Left ventricle myocardium inferior (tissue), 1 donor: ENCODE results near the gene EDIL3. TPM values are rescaled to one million over a fixed set of nuclear protein-coding genes. Genes with fewer than 3 reads are reported as not detected.
"Not testable (repeated sequence)": the region's sequence is repeated elsewhere in the genome, so short reads cannot be mapped to it uniquely, and the experiment has no call there.

Source experiments
- DNase-seq: peaks from one replicate; pipeline ENCODE4 v3.0.0-alpha.2; 2020
- H3K27ac ChIP-seq: fragments of 200-600 bp; replicated peaks from 2 replicates; pipeline ENCODE4 v1.8.0; 2021
- H3K27me3 ChIP-seq: fragments of 200-600 bp; 2 replicates; pipeline ENCODE4 v1.8.0; 2021; ENCODE audit warnings: low read depth
- H3K36me3 ChIP-seq: fragments of 200-600 bp; 2 replicates; pipeline ENCODE4 v1.8.0; 2021
- H3K4me1 ChIP-seq: fragments of 200-600 bp; 2 replicates; pipeline ENCODE4 v1.8.0; 2021
- H3K4me3 ChIP-seq: fragments of 200-600 bp; 2 replicates; pipeline ENCODE4 v1.8.0; 2021; ENCODE audit warnings: mild to moderate bottlenecking, moderate library complexity
- H3K9me3 ChIP-seq: fragments of 200-600 bp; replicated peaks from 2 replicates; pipeline ENCODE4 v1.8.0; 2021
- intact Hi-C: fragments of 100-400 bp; cut with micrococcal nuclease; formaldehyde crosslinking; loops from one replicate; pipeline ENCODE4 v1.11.0; 2022
- total RNA-seq: library from RNA; stranded (reverse); fragmentation: NEBNext Ultra II Directional; extraction: Animal tissue kit (Norgen Biotek cat#: 25700); gene quantifications from one replicate; pipeline ENCODE4 v1.2.1, GENCODE V29; 2021
- TF ChIP-seq, protein P1 (sequence below): fragments of 200-600 bp; IDR thresholded peaks from 2 replicates; pipeline ENCODE4 v1.8.0; 2021; ENCODE audit warnings: antibody characterized with exemption, mild to moderate bottlenecking, borderline replicate concordance
- donor health status: DM: no; HTN: yes; CAD: no; lungs with severe emphysema.

The EDIL3 gene
- total RNA-seq, 1 donor from 2014 or later: 3.5 TPM

- Histone ChIP-seq H3K9me3 (no peaks in the 10 kb centered on the region), H3K27me3 (no peaks in the 10 kb centered on the region), H3K4me1 (no peaks in the 10 kb centered on the region), H3K36me3 (no peaks in the 10 kb centered on the region), H3K27ac (no peak overlapping the region), H3K4me3 (no peak overlapping the region)
- TF ChIP-seq, protein P1, sequence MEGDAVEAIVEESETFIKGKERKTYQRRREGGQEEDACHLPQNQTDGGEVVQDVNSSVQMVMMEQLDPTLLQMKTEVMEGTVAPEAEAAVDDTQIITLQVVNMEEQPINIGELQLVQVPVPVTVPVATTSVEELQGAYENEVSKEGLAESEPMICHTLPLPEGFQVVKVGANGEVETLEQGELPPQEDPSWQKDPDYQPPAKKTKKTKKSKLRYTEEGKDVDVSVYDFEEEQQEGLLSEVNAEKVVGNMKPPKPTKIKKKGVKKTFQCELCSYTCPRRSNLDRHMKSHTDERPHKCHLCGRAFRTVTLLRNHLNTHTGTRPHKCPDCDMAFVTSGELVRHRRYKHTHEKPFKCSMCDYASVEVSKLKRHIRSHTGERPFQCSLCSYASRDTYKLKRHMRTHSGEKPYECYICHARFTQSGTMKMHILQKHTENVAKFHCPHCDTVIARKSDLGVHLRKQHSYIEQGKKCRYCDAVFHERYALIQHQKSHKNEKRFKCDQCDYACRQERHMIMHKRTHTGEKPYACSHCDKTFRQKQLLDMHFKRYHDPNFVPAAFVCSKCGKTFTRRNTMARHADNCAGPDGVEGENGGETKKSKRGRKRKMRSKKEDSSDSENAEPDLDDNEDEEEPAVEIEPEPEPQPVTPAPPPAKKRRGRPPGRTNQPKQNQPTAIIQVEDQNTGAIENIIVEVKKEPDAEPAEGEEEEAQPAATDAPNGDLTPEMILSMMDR: no peak
- intact Hi-C loops: no loop called here
- no peak for DNase-seq
These were observed 41.5 kb downstream of the EDIL3 start for GRCh38 chr5:84343171-84343570.

DNA sequence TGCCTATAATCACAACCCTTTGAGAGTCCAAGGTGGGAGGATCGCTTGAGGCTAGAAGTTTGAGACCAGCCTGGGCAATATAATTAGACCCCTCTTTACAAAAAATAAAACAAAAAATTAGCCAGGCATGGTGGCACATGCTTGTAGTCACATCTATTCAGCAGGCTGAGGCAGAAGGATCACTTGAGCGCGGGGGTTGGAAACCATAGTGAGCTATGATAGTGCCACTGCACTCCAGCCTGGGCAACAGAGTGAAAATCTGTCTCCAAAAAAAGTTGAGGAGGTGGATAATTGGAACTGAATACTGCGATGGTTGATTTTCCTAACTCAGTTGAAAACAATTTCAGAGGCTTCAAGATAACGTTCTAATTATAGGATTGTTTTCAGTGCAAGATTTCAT is 52.6 kb downstream of the EDIL3 start:
- Histone ChIP-seq H3K27me3 (no peaks in the 10 kb centered on the region), H3K36me3 (no peaks in the 10 kb centered on the region), H3K4me3 (no peak overlapping the region), H3K4me1 (no peaks in the 10 kb centered on the region), H3K27ac (no peak overlapping the region), H3K9me3 (no peaks in the 10 kb centered on the region)
- DNase-seq: no peak
- TF ChIP-seq, protein P1: no peak
- intact Hi-C loops: no loop called here

- H3K4me3 ChIP-seq: no peak overlapping the region
- DNase-seq: no peak
- H3K27me3 ChIP-seq: no peaks in the 10 kb centered on the region
- peaks cover 23% of the 10 kb centered on the region for H3K9me3 ChIP-seq
- TF ChIP-seq, protein P1: no peak
- H3K36me3 ChIP-seq: no peaks in the 10 kb centered on the region
- no peaks in the 10 kb centered on the region for H3K4me1 ChIP-seq
- H3K27ac ChIP-seq: no peak overlapping the region
- intact Hi-C loops: no loop called here
These were observed 57.1 kb downstream of the EDIL3 start for GRCh38 chr5:84327591-84327990.

GRCh38 chr5:84322646-84323045 is 62.0 kb downstream of the EDIL3 start:
- TF ChIP-seq, protein P1: no peak
- Histone ChIP-seq H3K4me3 (no peak overlapping the region), H3K9me3 (peaks cover 46% of the 10 kb centered on the region), H3K4me1 (no peaks in the 10 kb centered on the region), H3K27ac (no peak overlapping the region), H3K36me3 (no peaks in the 10 kb centered on the region), H3K27me3 (no peaks in the 10 kb centered on the region)
- intact Hi-C loops: no loop called here
- no peak for DNase-seq

DNA sequence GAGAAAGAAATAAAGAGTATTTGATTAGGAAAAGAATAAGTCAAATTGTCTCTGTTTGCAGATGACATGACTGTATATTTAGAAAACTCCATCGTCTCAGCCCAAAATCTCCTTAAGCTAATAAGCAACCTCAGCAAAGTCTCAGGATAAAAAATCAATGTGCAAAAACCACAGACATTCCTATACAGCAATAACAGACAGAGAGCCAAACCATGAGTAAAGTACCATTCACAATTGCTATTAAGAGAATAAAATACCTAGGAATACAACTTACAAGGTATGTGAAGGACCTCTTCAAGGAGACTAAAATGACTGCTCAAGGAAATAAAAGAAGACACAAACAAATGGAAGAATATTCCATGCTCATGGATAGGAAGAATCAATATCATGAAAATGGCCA is 66.9 kb downstream of the EDIL3 start:
- H3K36me3 ChIP-seq, H3K4me3 ChIP-seq, intact Hi-C loops, H3K27ac ChIP-seq, H3K4me1 ChIP-seq, DNase-seq, H3K27me3 ChIP-seq: not testable (repeated sequence)
- peaks cover 28% of the 10 kb centered on the region for H3K9me3 ChIP-seq

DNA sequence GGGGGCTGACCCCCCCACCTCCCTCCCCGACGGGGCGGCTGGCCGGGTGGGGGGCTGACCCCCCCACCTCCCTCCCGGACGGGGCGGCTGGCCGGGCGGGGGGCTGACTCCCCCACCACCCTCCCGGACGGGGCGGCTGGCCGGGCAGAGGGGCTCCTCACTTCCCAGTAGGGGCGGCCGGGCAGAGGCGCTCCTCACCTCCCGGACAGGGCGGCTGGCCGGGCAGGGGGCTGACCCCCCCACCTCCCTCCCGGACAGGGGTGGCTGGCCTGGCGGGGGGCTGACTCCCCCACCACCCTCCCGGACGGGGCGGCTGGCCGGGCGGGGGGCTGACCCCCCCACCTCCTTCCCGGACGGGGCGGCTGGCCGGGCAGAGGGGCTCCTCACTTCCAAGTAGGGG is 72.4 kb downstream of the EDIL3 start:
- DNase-seq, H3K4me3 ChIP-seq, intact Hi-C loops, H3K27me3 ChIP-seq, H3K4me1 ChIP-seq, H3K36me3 ChIP-seq, H3K9me3 ChIP-seq, H3K27ac ChIP-seq: not testable (repeated sequence)

GRCh38 chr5:84309850-84310249 is 74.8 kb downstream of the EDIL3 start:
- H3K4me3 ChIP-seq, H3K4me1 ChIP-seq, H3K9me3 ChIP-seq, DNase-seq, H3K27me3 ChIP-seq, intact Hi-C loops, H3K36me3 ChIP-seq, H3K27ac ChIP-seq: not testable (repeated sequence)
